Panc1 (cell line): ENCODE data around the gene PLCB1. TPM values are rescaled to one million over a fixed set of nuclear protein-coding genes. Genes with fewer than 3 reads are reported as not detected.

ENCODE experiments used
- ATAC-seq: fragments of 200-7000 bp; cut with Tn5 transposase; 2 replicates; pipeline ENCODE4 v1.9.1; 2020; ENCODE audit warnings: mild to moderate bottlenecking, moderate library complexity
- BruUV-seq: library from RNA; stranded (reverse); fragments of 400-500 nt; replicated peaks from 2 replicates; lab custom pipeline; 2021; lab: Mats Ljungman, UMichigan
- CTCF ChIA-PET: fragments of 300-600 bp; sonication (Branson Sonifier 250); formaldehyde crosslinking; loops from one replicate; lab custom pipeline; 2022; ENCODE audit warnings: antibody characterized with exemption; lab: Charles Lee
- POLR2A ChIA-PET: fragments of 300-600 bp; sonication (Branson Sonifier 250); formaldehyde crosslinking; loops from one replicate; lab custom pipeline; 2022; ENCODE audit warnings: antibody characterized with exemption; lab: Charles Lee
- DNase-seq: peaks from one replicate; pipeline ENCODE4 v3.0.0-alpha.2; 2010; ENCODE audit warnings: low read depth, low spot score
- H3K27ac ChIP-seq: 2 replicates; pipeline ENCODE4 v1.5.1; 2011; ENCODE audit warnings: mild to moderate bottlenecking, low read length, inconsistent platforms
- H3K27me3 ChIP-seq: fragments of 200-500 bp; sonication (Bioruptor generic); 2 replicates; pipeline ENCODE4 v1.6.0; 2014; ENCODE audit warnings: low read length, inconsistent platforms; ENCODE audit not compliant: control insufficient read depth, insufficient read depth
- H3K36me3 ChIP-seq: fragments of 200-500 bp; sonication (Bioruptor generic); 2 replicates; pipeline ENCODE4 v1.5.1; 2014; ENCODE audit warnings: inconsistent platforms, mild to moderate bottlenecking, low read length, moderate library complexity; ENCODE audit not compliant: control insufficient read depth, insufficient read depth
- H3K4me1 ChIP-seq: 2 replicates; pipeline ENCODE4 v1.5.1; 2011; ENCODE audit warnings: inconsistent platforms, mild to moderate bottlenecking, low read length, moderate library complexity; ENCODE audit not compliant: control insufficient read depth, insufficient read depth
- H3K4me3 ChIP-seq, 2 experiments: 2 replicates each; pipeline ENCODE4 v1.5.1; 2011 to 2012; ENCODE audit warnings: low read depth in 2 of 2, low read length in 2 of 2, mild to moderate bottlenecking in 2 of 2, inconsistent platforms in 1 of 2, moderate library complexity in 1 of 2
- H3K9me3 ChIP-seq: fragments of 200-500 bp; sonication (Bioruptor generic); 2 replicates; pipeline ENCODE4 v1.5.1; 2014; ENCODE audit warnings: low read depth, mild to moderate bottlenecking, inconsistent platforms, low read length, moderate library complexity; ENCODE audit not compliant: control insufficient read depth, insufficient read depth
- POLR2AphosphoS5 ChIP-seq: IDR thresholded peaks from 2 replicates; pipeline ENCODE4 v1.6.1; 2012; ENCODE audit warnings: mild to moderate bottlenecking, low read depth, low read length, moderate library complexity
- SIN3A ChIP-seq: IDR thresholded peaks from 2 replicates; pipeline ENCODE4 v1.6.1; 2012; ENCODE audit warnings: low read depth, mild to moderate bottlenecking, low read length, moderate library complexity, borderline replicate concordance; ENCODE audit not compliant: insufficient read depth
- TCF7L2 ChIP-seq: IDR thresholded peaks from 2 replicates; pipeline ENCODE4 v1.6.1; 2011; ENCODE audit warnings: mild to moderate bottlenecking, low read depth, low read length, inconsistent platforms
- in situ Hi-C: cut with HindIII; loops from 2 replicates; pipeline ENCODE4 v1.10.0; 2016; ENCODE audit warnings: low sequenced_read_pairs, low pct_unique_long_range_greater_than_20kb
- intact Hi-C: fragments of 100-400 bp; cut with micrococcal nuclease; formaldehyde crosslinking; loops from one replicate; pipeline ENCODE4 v1.10.0; 2022; ENCODE audit not compliant: unreplicated experiment
- total RNA-seq: library from RNA; stranded (reverse); gene quantifications from one replicate; pipeline ENCODE4 v1.2.1, GENCODE V29; 2021; ENCODE audit not compliant: unreplicated experiment
- TF ChIP-seq, protein P1 (sequence below), 2 experiments: IDR thresholded peaks; 2 replicates each; pipeline ENCODE4 v1.6.1; 2011 to 2012; ENCODE audit warnings: low read depth in 2 of 2, control low read depth in 1 of 2, low read length in 1 of 2, mild to moderate bottlenecking in 1 of 2, moderate library complexity in 1 of 2; ENCODE audit not compliant: insufficient read depth in 1 of 2
- TF ChIP-seq, protein P2 (sequence below): fragments of 450-650 bp; IDR thresholded peaks from 2 replicates; pipeline ENCODE4 v1.5.1; 2017; ENCODE audit warnings: mild to moderate bottlenecking

The PLCB1 gene
- total RNA-seq, 1 experiment from 2014 or later, result 0.59 TPM

DNA sequence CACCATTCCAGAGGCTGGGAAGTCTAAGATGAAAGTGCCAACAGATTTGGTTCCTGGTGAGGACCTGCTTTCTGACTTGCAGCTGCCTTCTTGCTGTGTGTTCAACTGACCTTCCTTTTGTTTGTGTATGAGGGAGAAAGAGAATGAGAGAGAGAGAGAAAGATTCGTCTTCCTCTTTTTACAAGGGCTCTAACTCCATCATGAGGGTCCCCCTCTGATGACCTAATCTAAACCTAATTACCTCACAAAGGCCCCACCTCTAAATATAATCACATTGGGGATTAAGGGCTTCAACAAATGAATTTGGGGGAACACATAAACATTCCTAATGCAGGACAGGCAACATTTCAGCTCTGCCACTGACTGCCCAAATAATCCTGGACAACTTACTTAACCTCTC lies 130.7 kb downstream of the PLCB1 start:
- ATAC-seq (no peak), DNase-seq (no peak)
- H3K4me3 ChIP-seq, result no peak overlapping the region
- H3K4me1 ChIP-seq, result no peaks in the 10 kb centered on the region
- no peaks in the 10 kb centered on the region for H3K36me3 ChIP-seq
- in situ Hi-C loops, result no loop called here
- TF ChIP-seq SIN3A, result no peak
- TF ChIP-seq, protein P1, sequence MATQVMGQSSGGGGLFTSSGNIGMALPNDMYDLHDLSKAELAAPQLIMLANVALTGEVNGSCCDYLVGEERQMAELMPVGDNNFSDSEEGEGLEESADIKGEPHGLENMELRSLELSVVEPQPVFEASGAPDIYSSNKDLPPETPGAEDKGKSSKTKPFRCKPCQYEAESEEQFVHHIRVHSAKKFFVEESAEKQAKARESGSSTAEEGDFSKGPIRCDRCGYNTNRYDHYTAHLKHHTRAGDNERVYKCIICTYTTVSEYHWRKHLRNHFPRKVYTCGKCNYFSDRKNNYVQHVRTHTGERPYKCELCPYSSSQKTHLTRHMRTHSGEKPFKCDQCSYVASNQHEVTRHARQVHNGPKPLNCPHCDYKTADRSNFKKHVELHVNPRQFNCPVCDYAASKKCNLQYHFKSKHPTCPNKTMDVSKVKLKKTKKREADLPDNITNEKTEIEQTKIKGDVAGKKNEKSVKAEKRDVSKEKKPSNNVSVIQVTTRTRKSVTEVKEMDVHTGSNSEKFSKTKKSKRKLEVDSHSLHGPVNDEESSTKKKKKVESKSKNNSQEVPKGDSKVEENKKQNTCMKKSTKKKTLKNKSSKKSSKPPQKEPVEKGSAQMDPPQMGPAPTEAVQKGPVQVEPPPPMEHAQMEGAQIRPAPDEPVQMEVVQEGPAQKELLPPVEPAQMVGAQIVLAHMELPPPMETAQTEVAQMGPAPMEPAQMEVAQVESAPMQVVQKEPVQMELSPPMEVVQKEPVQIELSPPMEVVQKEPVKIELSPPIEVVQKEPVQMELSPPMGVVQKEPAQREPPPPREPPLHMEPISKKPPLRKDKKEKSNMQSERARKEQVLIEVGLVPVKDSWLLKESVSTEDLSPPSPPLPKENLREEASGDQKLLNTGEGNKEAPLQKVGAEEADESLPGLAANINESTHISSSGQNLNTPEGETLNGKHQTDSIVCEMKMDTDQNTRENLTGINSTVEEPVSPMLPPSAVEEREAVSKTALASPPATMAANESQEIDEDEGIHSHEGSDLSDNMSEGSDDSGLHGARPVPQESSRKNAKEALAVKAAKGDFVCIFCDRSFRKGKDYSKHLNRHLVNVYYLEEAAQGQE (IDR thresholded peaks at IDR 0.05; ENCODE audit: insufficient read depth in 1 of 2, low read depth in 2 of 2, low read length in 1 of 2), result no peak
- TF ChIP-seq POLR2AphosphoS5, result no peak
- no peak for TF ChIP-seq TCF7L2
- TF ChIP-seq, protein P2, sequence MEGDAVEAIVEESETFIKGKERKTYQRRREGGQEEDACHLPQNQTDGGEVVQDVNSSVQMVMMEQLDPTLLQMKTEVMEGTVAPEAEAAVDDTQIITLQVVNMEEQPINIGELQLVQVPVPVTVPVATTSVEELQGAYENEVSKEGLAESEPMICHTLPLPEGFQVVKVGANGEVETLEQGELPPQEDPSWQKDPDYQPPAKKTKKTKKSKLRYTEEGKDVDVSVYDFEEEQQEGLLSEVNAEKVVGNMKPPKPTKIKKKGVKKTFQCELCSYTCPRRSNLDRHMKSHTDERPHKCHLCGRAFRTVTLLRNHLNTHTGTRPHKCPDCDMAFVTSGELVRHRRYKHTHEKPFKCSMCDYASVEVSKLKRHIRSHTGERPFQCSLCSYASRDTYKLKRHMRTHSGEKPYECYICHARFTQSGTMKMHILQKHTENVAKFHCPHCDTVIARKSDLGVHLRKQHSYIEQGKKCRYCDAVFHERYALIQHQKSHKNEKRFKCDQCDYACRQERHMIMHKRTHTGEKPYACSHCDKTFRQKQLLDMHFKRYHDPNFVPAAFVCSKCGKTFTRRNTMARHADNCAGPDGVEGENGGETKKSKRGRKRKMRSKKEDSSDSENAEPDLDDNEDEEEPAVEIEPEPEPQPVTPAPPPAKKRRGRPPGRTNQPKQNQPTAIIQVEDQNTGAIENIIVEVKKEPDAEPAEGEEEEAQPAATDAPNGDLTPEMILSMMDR, result no peak
- ChIA-PET CTCF (no interaction called here), POLR2A (no interaction called here)
- BruUV-seq, result no TSS peak
- intact Hi-C loops, result no loop called here
- H3K27me3 ChIP-seq, result no peaks in the 10 kb centered on the region
- H3K27ac ChIP-seq, result no peak overlapping the region
- no peaks in the 10 kb centered on the region for H3K9me3 ChIP-seq

DNA sequence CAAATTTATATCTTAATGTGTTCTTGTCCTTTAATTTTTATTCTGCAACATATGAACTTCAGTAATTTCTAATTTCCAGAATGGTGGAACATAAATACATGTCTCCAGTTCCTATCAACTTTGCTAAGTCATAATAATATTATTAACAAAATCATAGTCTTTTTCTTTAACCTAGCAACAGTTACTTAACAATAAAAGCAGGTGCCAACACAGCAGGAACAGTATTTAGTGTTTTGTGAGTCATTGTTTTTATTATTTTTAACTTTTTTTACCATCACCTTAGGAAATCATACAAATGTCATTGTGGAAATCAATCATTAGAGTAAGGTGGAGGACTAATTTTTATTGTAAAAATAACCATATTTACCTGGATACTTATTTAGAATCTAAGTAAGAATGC lies 133.5 kb downstream of the PLCB1 start:
- no peaks in the 10 kb centered on the region for H3K9me3 ChIP-seq
- BruUV-seq, result no TSS peak
- CTCF ChIA-PET, result no interaction called here
- POLR2A ChIA-PET, result no interaction called here
- no peaks in the 10 kb centered on the region for H3K27me3 ChIP-seq
- intact Hi-C loops, result no loop called here
- H3K4me3 ChIP-seq, result no peak overlapping the region
- DNase-seq (no peak), ATAC-seq (no peak)
- TF ChIP-seq TCF7L2 (no peak), SIN3A (no peak), POLR2AphosphoS5 (no peak)
- TF ChIP-seq, protein P1 (IDR thresholded peaks at IDR 0.05; ENCODE audit: insufficient read depth in 1 of 2, low read depth in 2 of 2, low read length in 1 of 2), result no peak
- TF ChIP-seq, protein P2, result no peak
- H3K36me3 ChIP-seq, result no peaks in the 10 kb centered on the region
- in situ Hi-C loops, result no loop called here
- H3K27ac ChIP-seq, result no peak overlapping the region
- H3K4me1 ChIP-seq, result no peaks in the 10 kb centered on the region
